ENCODE results near the gene CLIC5. TPM values are rescaled to one million over a fixed set of nuclear protein-coding genes. Genes with fewer than 3 reads are reported as not detected.

Gene CLIC5
- total and polyA plus RNA-seq, 2 of the 8 experiments (the other 6 are each of a cell fraction or from before 2014, with no cell fraction given): 0.12 to 0.15 TPM

- no peak overlapping the region for H3K9ac ChIP-seq (replicated peaks in 1 of 4; ENCODE audit: extremely low read depth in 1 of 4, low read depth in 3 of 4, low read length in 3 of 4)
- no peaks in the 10 kb centered on the region for H3K36me3 ChIP-seq (ENCODE audit: control insufficient read depth in 2 of 4, insufficient read depth in 4 of 4, low read length in 3 of 4)
- H3K4ac ChIP-seq (replicated peaks; ENCODE audit: insufficient read length, low read depth, low read length): no peak overlapping the region
- no peaks in the 10 kb centered on the region for H3K9me3 ChIP-seq (ENCODE audit: insufficient read depth in 2 of 2, low read depth in 1 of 2, low read length in 1 of 2)
- H3K79me2 ChIP-seq (ENCODE audit: control insufficient read depth in 1 of 2, insufficient read depth in 2 of 2, low read length in 2 of 2): no peaks in the 10 kb centered on the region
- H4K8ac ChIP-seq (ENCODE audit: extremely low read depth, insufficient read depth, low read length): no peak overlapping the region
- no peak overlapping the region for H3K56ac ChIP-seq (replicated peaks; ENCODE audit: insufficient read length, low read depth, low read length)
- no peak overlapping the region for H2AFZ ChIP-seq (ENCODE audit: low read length)
- H2BK12ac ChIP-seq (ENCODE audit: low read depth, low read length): no peak overlapping the region
- POLR2A ChIA-PET (ENCODE audit: partially characterized antibody): no interaction called here
- H3K27me3 ChIP-seq (replicated peaks in 1 of 4; ENCODE audit: control insufficient read depth in 3 of 4, extremely low read depth in 1 of 4, insufficient read depth in 3 of 4, low read length in 3 of 4): no peaks in the 10 kb centered on the region
- no peak overlapping the region for H3K18ac ChIP-seq (ENCODE audit: extremely low read depth, low read length)
- H2BK120ac ChIP-seq (replicated peaks; ENCODE audit: low read depth, low read length): no peak overlapping the region
- WGBS, 2 experiments (ENCODE audit: extremely low coverage in 1 of 2, insufficient coverage in 1 of 2, insufficient read length in 1 of 2, insufficient replicate concordance in 2 of 2, low coverage in 1 of 2, low lambda C conversion rate in 2 of 2, missing lambda C conversion rate in 1 of 2): 95% methylated on average over 1 of the region's 1 CpG; no CpG with 5 or more reads in 1 of the 2 experiments
- H3K4me2 ChIP-seq (ENCODE audit: insufficient read depth in 1 of 2, low read depth in 2 of 2, low read length in 2 of 2): no peak overlapping the region
- no peak overlapping the region for H2BK5ac ChIP-seq (ENCODE audit: low read depth, low read length)
- CTCF ChIA-PET (ENCODE audit: partially characterized antibody): interaction anchor here (1.8 kb wide), 1 partner anchor 14 kb away, joined by 6 read pairs; no protein-coding TSS in a partner anchor
- no peaks in the 10 kb centered on the region for H3K79me1 ChIP-seq (ENCODE audit: low read depth, low read length)
- H3K14ac ChIP-seq (ENCODE audit: insufficient read length): no peak overlapping the region
- H2BK20ac ChIP-seq (ENCODE audit: low read length): no peak overlapping the region
- H3K27ac ChIP-seq (ENCODE audit: low read depth, low read length): no peak overlapping the region
- H3K23ac ChIP-seq (ENCODE audit: insufficient read length): no peak overlapping the region
- H2AK5ac ChIP-seq (ENCODE audit: low read depth, low read length): no peak overlapping the region
- no peak overlapping the region for H4K5ac ChIP-seq (ENCODE audit: insufficient read length, low read depth, low read length)
- DNase-seq (ENCODE audit: low read depth in 1 of 2, low spot score in 2 of 2): no peak
- H3K4me3 ChIP-seq (ENCODE audit: extremely low read depth in 1 of 4, insufficient read depth in 2 of 4, low read depth in 3 of 4, low read length in 4 of 4): no peak overlapping the region
- no peaks in the 10 kb centered on the region for H3K23me2 ChIP-seq (ENCODE audit: low read depth, low read length)
- H4K20me1 ChIP-seq (replicated peaks in 1 of 2; ENCODE audit: control insufficient read depth in 1 of 2, insufficient read depth in 2 of 2, low read length in 2 of 2): no peaks in the 10 kb centered on the region
- no peak overlapping the region for H2BK15ac ChIP-seq (ENCODE audit: low read length)
- no peak overlapping the region for H4K91ac ChIP-seq (replicated peaks; ENCODE audit: insufficient read length, low read length)
- peaks cover 0 to 3% (median under 1%) of the 10 kb centered on the region in 4 experiments; a peak in 3 of 7 replicates for H3K4me1 ChIP-seq (replicated peaks in 1 of 4; ENCODE audit: control insufficient read depth in 3 of 4, insufficient read depth in 4 of 4, low read length in 3 of 4)
- no peak for FAIRE-seq
- TF ChIP-seq YY1 (IDR thresholded peaks at IDR 0.05; ENCODE audit: low read depth, low read length) (no peak), HDAC2 (IDR thresholded peaks at IDR 0.05; ENCODE audit: borderline replicate concordance in 1 of 2, low read depth in 2 of 2, low read length in 2 of 2) (no peak), SP4 (IDR thresholded peaks at IDR 0.05; ENCODE audit: low read length) (no peak), NRF1 (IDR thresholded peaks at IDR 0.05; ENCODE audit: low read depth, low read length) (no peak), GABPA (IDR thresholded peaks at IDR 0.05; ENCODE audit: borderline replicate concordance, insufficient read depth, low read length) (no peak), SP2 (IDR thresholded peaks at IDR 0.05; ENCODE audit: low read length) (no peak), FOSL1 (IDR thresholded peaks at IDR 0.05; ENCODE audit: insufficient read depth, low read depth, low read length) (no peak), CEBPB (IDR thresholded peaks at IDR 0.05; ENCODE audit: low read depth, low read length) (no peak), ATF3 (IDR thresholded peaks at IDR 0.05; ENCODE audit: insufficient read depth, low read depth, low read length) (no peak), TBP (IDR thresholded peaks at IDR 0.05; ENCODE audit: low read depth, low read length) (no peak), SP1 (IDR thresholded peaks at IDR 0.05; ENCODE audit: low read depth, low read length) (no peak), KDM4A (IDR thresholded peaks at IDR 0.05; ENCODE audit: low read depth, low read length, severe bottlenecking) (no peak)
- TF ChIP-seq, protein P1, sequence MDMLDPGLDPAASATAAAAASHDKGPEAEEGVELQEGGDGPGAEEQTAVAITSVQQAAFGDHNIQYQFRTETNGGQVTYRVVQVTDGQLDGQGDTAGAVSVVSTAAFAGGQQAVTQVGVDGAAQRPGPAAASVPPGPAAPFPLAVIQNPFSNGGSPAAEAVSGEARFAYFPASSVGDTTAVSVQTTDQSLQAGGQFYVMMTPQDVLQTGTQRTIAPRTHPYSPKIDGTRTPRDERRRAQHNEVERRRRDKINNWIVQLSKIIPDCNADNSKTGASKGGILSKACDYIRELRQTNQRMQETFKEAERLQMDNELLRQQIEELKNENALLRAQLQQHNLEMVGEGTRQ (IDR thresholded peaks at IDR 0.05; ENCODE audit: low read length): no peak
Measured at GRCh38 chr6:45845567-45845966, 170.1 kb downstream of the CLIC5 start.

All from H1 (cell line).